GM12878 (cell line): ENCODE data around the gene GMDS. TPM values are rescaled to one million over a fixed set of nuclear protein-coding genes. Genes with fewer than 3 reads are reported as not detected.

Source experiments
- ATAC-seq: fragments of 200-7000 bp; cut with Tn5 transposase; 3 replicates; pipeline ENCODE4 v1.9.1; 2020; ENCODE audit warnings: mild to moderate bottlenecking, moderate library complexity
- BruUV-seq: library from RNA; stranded (reverse); fragments of 400-500 nt; replicated peaks from 2 replicates; lab custom pipeline; 2021; lab: Mats Ljungman, UMichigan
- CTCF ChIA-PET: fragments of 300-600 bp; sonication (Branson Sonifier 250); formaldehyde crosslinking; extraction: SDS; loops from one replicate; lab custom pipeline; 2021; ENCODE audit warnings: inconsistent platforms; lab: Yijun Ruan, JAX
- POLR2A ChIA-PET: fragments of 350-600 bp; formaldehyde crosslinking; extraction: SDS; loops from one replicate; lab custom pipeline; 2021; ENCODE audit warnings: inconsistent platforms; lab: Charles Lee
- RAD21 ChIA-PET: fragments of 300-600 bp; sonication (Branson Sonifier 250); formaldehyde crosslinking; loops from one replicate; lab custom pipeline; 2023; ENCODE audit warnings: antibody characterized with exemption; ENCODE audit not compliant: unreplicated experiment; lab: Charles Lee
- SMC1A ChIA-PET: fragments of 300-600 bp; sonication (Branson Sonifier 250); formaldehyde crosslinking; loops from one replicate; lab custom pipeline; 2023; ENCODE audit not compliant: unreplicated experiment, uncharacterized antibody; lab: Charles Lee
- DNase-seq: peaks from one replicate; pipeline ENCODE4 v3.0.0-alpha.2; 2011; ENCODE audit warnings: low read depth, low spot score
- FAIRE-seq: peaks from 3 replicates; lab custom pipeline; 2011; peaks lifted over from hg19 to GRCh38; lab: Jason Lieb, UNC
- H2AFZ ChIP-seq: 2 replicates; pipeline ENCODE4 v1.6.0; 2011; ENCODE audit warnings: low read depth, low read length, control low read depth; ENCODE audit not compliant: control insufficient read depth
- H3K27ac ChIP-seq: 2 replicates; pipeline ENCODE4 v1.5.1; 2011; ENCODE audit warnings: control low read depth; ENCODE audit not compliant: control insufficient read depth, insufficient read depth
- H3K27me3 ChIP-seq, 2 experiments: replicated peaks in 1 of 2; 2 replicates each; pipeline versions ENCODE4 v1.6.0 to v1.6.1; 2011; ENCODE audit warnings: low read length in 1 of 2; ENCODE audit not compliant: control insufficient read depth in 2 of 2, insufficient read depth in 2 of 2
- H3K36me3 ChIP-seq, 2 experiments: 2 replicates each; pipeline ENCODE4 v1.5.1; 2011; ENCODE audit warnings: low read length in 1 of 2; ENCODE audit not compliant: control insufficient read depth in 2 of 2, insufficient read depth in 2 of 2
- H3K4me1 ChIP-seq: 2 replicates; pipeline ENCODE4 v1.6.1; 2011; ENCODE audit warnings: mild to moderate bottlenecking, low read length, moderate library complexity, mixed read lengths; ENCODE audit not compliant: control insufficient read depth, insufficient read depth
- H3K4me2 ChIP-seq: 2 replicates; pipeline ENCODE4 v1.6.0; 2011; ENCODE audit warnings: control low read depth; ENCODE audit not compliant: control insufficient read depth, insufficient read depth
- H3K4me3 ChIP-seq: fragments of 200-600 bp; sonication (generic); 2 replicates; pipeline ENCODE4 v1.5.1; 2016
- H3K79me2 ChIP-seq: 2 replicates; pipeline ENCODE4 v1.6.0; 2011; ENCODE audit warnings: low read length; ENCODE audit not compliant: control insufficient read depth, insufficient read depth
- H3K9ac ChIP-seq: 2 replicates; pipeline ENCODE4 v1.8.0; 2011; ENCODE audit warnings: low read length, control low read depth, mixed read lengths; ENCODE audit not compliant: control insufficient read depth, insufficient read depth
- H3K9me3 ChIP-seq: replicated peaks from 3 replicates; pipeline ENCODE4 v1.5.1; 2011; ENCODE audit warnings: mild to moderate bottlenecking, low read length; ENCODE audit not compliant: control insufficient read depth, insufficient read depth
- H4K20me1 ChIP-seq: 2 replicates; pipeline ENCODE4 v1.6.0; 2011; ENCODE audit not compliant: control insufficient read depth, insufficient read depth
- BCL3 ChIP-seq: IDR thresholded peaks from 2 replicates; pipeline ENCODE4 v1.6.1; 2011; ENCODE audit warnings: borderline replicate concordance, low read depth, mild to moderate bottlenecking, moderate library complexity, low read length; ENCODE audit not compliant: insufficient read depth, poor library complexity, severe bottlenecking
- BMI1 ChIP-seq: fragments of 450-650 bp; IDR thresholded peaks from 2 replicates; pipeline ENCODE4 v1.6.1; 2016; ENCODE audit warnings: mild to moderate bottlenecking, moderate library complexity, borderline replicate concordance
- CBFB ChIP-seq: IDR thresholded peaks from 2 replicates; pipeline ENCODE4 v1.6.1; 2016; ENCODE audit warnings: antibody characterized with exemption, low read depth
- CHD4 ChIP-seq: fragments of 200-600 bp; sonication (generic); IDR thresholded peaks from 2 replicates; pipeline ENCODE4 v1.6.1; 2016; ENCODE audit warnings: mild to moderate bottlenecking
- EZH2 ChIP-seq: IDR thresholded peaks from 2 replicates; pipeline ENCODE4 v1.6.1; 2012; ENCODE audit warnings: low read depth, mild to moderate bottlenecking, control low read depth, inconsistent platforms, low read length, borderline replicate concordance; ENCODE audit not compliant: control insufficient read depth
- IKZF1 ChIP-seq: fragments of 450-650 bp; conservative IDR thresholded peaks from 2 replicates; pipeline ENCODE4 v1.6.1; 2017; ENCODE audit warnings: antibody characterized with exemption, mild to moderate bottlenecking
- MAX ChIP-seq: IDR thresholded peaks from 2 replicates; pipeline ENCODE4 v1.6.1; 2012; ENCODE audit warnings: low read depth, low read length, improper control_type of control experiment
- NFXL1 ChIP-seq: fragments of 450-650 bp; IDR thresholded peaks from 2 replicates; pipeline ENCODE4 v1.6.1; 2017; ENCODE audit warnings: antibody characterized with exemption, mild to moderate bottlenecking, borderline replicate concordance
- NR2C2 ChIP-seq: IDR thresholded peaks from 2 replicates; pipeline ENCODE4 v1.6.1; 2011; ENCODE audit warnings: borderline replicate concordance, low read depth; ENCODE audit not compliant: control insufficient read depth, insufficient read length
- PKNOX1 ChIP-seq: fragments of 450-650 bp; IDR thresholded peaks from 2 replicates; pipeline ENCODE4 v1.6.1; 2016; ENCODE audit warnings: mild to moderate bottlenecking
- POLR2AphosphoS5 ChIP-seq: IDR thresholded peaks from 2 replicates; pipeline ENCODE4 v1.6.1; 2011; ENCODE audit warnings: mild to moderate bottlenecking, low read length, inconsistent platforms
- RFX5 ChIP-seq: IDR thresholded peaks from 2 replicates; pipeline ENCODE4 v1.6.1; 2011; ENCODE audit warnings: low read depth, low read length, improper control_type of control experiment
- USF1 ChIP-seq: IDR thresholded peaks from 2 replicates; pipeline ENCODE4 v1.6.1; 2011; ENCODE audit warnings: borderline replicate concordance, low read depth, mild to moderate bottlenecking, moderate library complexity, mixed read lengths, low read length; ENCODE audit not compliant: insufficient read depth; ENCODE audit errors: extremely low read length
- ZNF687 ChIP-seq: fragments of 450-650 bp; IDR thresholded peaks from 2 replicates; pipeline ENCODE4 v1.6.1; 2017; ENCODE audit warnings: mild to moderate bottlenecking, moderate library complexity
- WGBS: methylation state at CpG from one replicate; pipeline ENCODE4 v1.1.6; 2016; ENCODE audit warnings: low lambda C conversion rate; ENCODE audit not compliant: insufficient replicate concordance, insufficient coverage; ENCODE audit errors: missing lambda C conversion rate; 5-methylcytosine and 5-hydroxymethylcytosine counted together
- in situ Hi-C: fragments of 300-500 bp; cut with MboI; formaldehyde crosslinking; loops from 9 replicates; pipeline ENCODE4 v1.14.3; 2018; ENCODE audit warnings: mixed read lengths
- intact Hi-C: fragments of 100-400 bp; cut with micrococcal nuclease; formaldehyde crosslinking; loops from one replicate; pipeline ENCODE4 v1.14.2; 2022; ENCODE audit not compliant: unreplicated experiment
- polyA plus RNA-seq, 11 experiments: library from polyadenylated mRNA; depleted of rRNA in 4 of 11; unstranded in 6 of 11; stranded (reverse) in 5 of 11; fragments of >200 nt; fragmentation: Nextera tagmentation in 4 of 11; fragmentation: Illumina TruSeq in 1 of 11; extraction: Ambion mirVana in 4 of 11; extraction: Trizol in 1 of 11; gene quantifications; 1 replicate in 1 of 11; 2 replicates in 10 of 11; pipeline versions ENCODE4 v1.2.1 to v1.2.3, GENCODE V29; 2011 to 2016; ENCODE audit warnings: inconsistent platforms in 2 of 11, missing spikeins in 2 of 11, low read depth in 1 of 11
- total RNA-seq, 4 experiments: library from RNA; depleted of rRNA in 3 of 4; stranded (reverse); fragments of >200 nt in 3 of 4; fragmentation: Illumina TruSeq in 1 of 4; extraction: Trizol in 1 of 4; gene quantifications; 2 replicates each; pipeline versions ENCODE4 v1.2.1 to v1.2.3, GENCODE V29; 2013 to 2021

Gene GMDS
- total and polyA plus RNA-seq, 10 of the 15 experiments (the other 5 are each of a cell fraction or from before 2014, with no cell fraction given), result 0.61 to 53.8 (median 29.3) TPM

GRCh38 chr6:1587546-1587945 is 657.9 kb downstream of the GMDS start (continued):
- TF ChIP-seq ZNF687, result no peak
- no peak for TF ChIP-seq IKZF1
- TF ChIP-seq NR2C2, result no peak
- no peak for TF ChIP-seq CHD4
- TF ChIP-seq CBFB, result no peak
- TF ChIP-seq POLR2AphosphoS5, result no peak

- H4K20me1 ChIP-seq, result no peaks in the 10 kb centered on the region
- ATAC-seq (no peak), FAIRE-seq (no peak), DNase-seq (no peak)
- POLR2A ChIA-PET, result no interaction called here
- H3K27ac ChIP-seq, result no peak overlapping the region
- intact Hi-C loops, result no loop called here
- no peak overlapping the region for H2AFZ ChIP-seq
- no peak overlapping the region for H3K4me2 ChIP-seq
- H3K9me3 ChIP-seq, result no peaks in the 10 kb centered on the region; the same call in 2 of the 3 replicates
- CTCF ChIA-PET, result interaction anchor here (0.7 kb wide), 1 partner anchor 541 kb away, joined by 4 read pairs; no protein-coding TSS in a partner anchor
- no TSS peak for BruUV-seq
- no peaks in the 10 kb centered on the region for H3K4me1 ChIP-seq
- H3K27me3 ChIP-seq, result peaks cover 0 to 1% of the 10 kb centered on the region in 2 experiments; a peak in 1 of 4 replicates
- WGBS, result 14% methylated on average over 5 of the region's 5 CpGs
- RAD21 ChIA-PET, result no interaction called here
- no peak overlapping the region for H3K4me3 ChIP-seq
- no peak overlapping the region for H3K9ac ChIP-seq
- SMC1A ChIA-PET, result interaction anchor here (0.6 kb wide), 1 partner anchor 717 kb away, joined by 3 read pairs; no protein-coding TSS in a partner anchor
- H3K36me3 ChIP-seq, result no peaks in the 10 kb centered on the region
- H3K79me2 ChIP-seq, result no peaks in the 10 kb centered on the region
- in situ Hi-C loops, result loop anchor here (5.0 to 25.0 kb wide), 2 partner anchors 1050 to 1350 kb away; no protein-coding TSS in a partner anchor
- no peak for TF ChIP-seq PKNOX1
- no peak for TF ChIP-seq MAX
- TF ChIP-seq RFX5, result no peak
- TF ChIP-seq BCL3, result peak; percentile 39
- TF ChIP-seq NFXL1, result no peak
- TF ChIP-seq EZH2, result no peak
- no peak for TF ChIP-seq USF1
- no peak for TF ChIP-seq BMI1
These were observed 658.4 kb downstream of the GMDS start for GRCh38 chr6:1586861-1587450.
